Naive B cell (primary cell): ENCODE results near the gene CTNNA2. TPM values are rescaled to one million over a fixed set of nuclear protein-coding genes. Genes with fewer than 3 reads are reported as not detected.
A peak's percentile ranks its signal among the peaks of the same experiment; 100 is the strongest.

Experiments used
- ATAC-seq, 2 donors: fragments of 150-1000 bp; cut with Tn5 transposase; 2 replicates each; pipeline ENCODE4 v1.10.0; 2021; ENCODE audit warnings: low read depth in 2 of 2, mild to moderate bottlenecking in 2 of 2, moderate library complexity in 2 of 2
- DNase-seq: peaks from one replicate; pipeline ENCODE4 v3.0.0; 2022
- H3K27ac Mint-ChIP-seq, 6 donors: one replicate each; pipeline ENCODE4 v1.8.0; 2020 to 2022; ENCODE audit warnings: mild to moderate bottlenecking in 6 of 6, mixed read lengths in 6 of 6, moderate library complexity in 5 of 6, inconsistent platforms in 2 of 6
- H3K27me3 Mint-ChIP-seq, 3 donors: one replicate each; pipeline ENCODE4 v1.8.0; 2021 to 2022; ENCODE audit warnings: mixed read lengths in 3 of 3, mild to moderate bottlenecking in 1 of 3
- H3K36me3 Mint-ChIP-seq, 2 donors: one replicate each; pipeline ENCODE4 v1.8.0; 2020 to 2022; ENCODE audit warnings: mixed read lengths in 2 of 2, inconsistent platforms in 1 of 2, mild to moderate bottlenecking in 1 of 2
- H3K4me1 Mint-ChIP-seq, 3 donors: one replicate each; pipeline ENCODE4 v1.8.0; 2020 to 2022; ENCODE audit warnings: mixed read lengths in 3 of 3, inconsistent platforms in 1 of 3, mild to moderate bottlenecking in 1 of 3, moderate library complexity in 1 of 3
- H3K4me3 Mint-ChIP-seq, 8 donors: one replicate each; pipeline ENCODE4 v1.8.0; 2020 to 2022; ENCODE audit warnings: mild to moderate bottlenecking in 8 of 8, mixed read lengths in 8 of 8, moderate library complexity in 8 of 8, inconsistent platforms in 2 of 8
- H3K9me3 Mint-ChIP-seq, 7 donors: one replicate each; pipeline ENCODE4 v1.8.0; 2020 to 2022; ENCODE audit warnings: mixed read lengths in 7 of 7, mild to moderate bottlenecking in 5 of 7, inconsistent platforms in 2 of 7, moderate library complexity in 1 of 7
- polyA plus RNA-seq, 6 donors: library from polyadenylated mRNA; unstranded; fragments of 300-500 nt; fragmentation: Illumina TruSeq; gene quantifications; one replicate each; pipeline ENCODE4 v1.2.3, GENCODE V29; 2021; ENCODE audit warnings: low read depth in 6 of 6

CTNNA2 gene
- polyA plus RNA-seq, 6 donors from 2014 or later = not detected

DNA sequence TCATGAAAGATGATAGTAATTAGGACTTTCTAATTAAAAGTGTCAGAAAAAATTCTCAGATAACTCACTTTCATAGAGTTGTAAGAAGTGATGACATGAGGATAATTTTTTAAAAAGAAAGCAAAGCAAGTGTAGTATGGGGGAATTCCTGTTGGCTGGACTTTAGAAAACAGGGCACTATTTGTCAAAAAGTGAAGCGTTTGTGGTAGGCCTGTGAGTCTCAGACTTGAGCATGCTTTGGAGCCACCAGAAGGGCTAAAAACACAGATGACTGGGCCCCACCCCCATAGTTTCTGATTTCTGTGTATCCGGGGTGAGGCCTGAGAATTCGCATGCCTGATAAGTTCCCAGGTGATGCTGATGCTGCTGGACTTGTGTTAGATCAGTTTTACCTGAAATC lies 1014.3 kb downstream of the CTNNA2 start:
- no peak overlapping the region for H3K27ac Mint-ChIP-seq
- H3K4me1 Mint-ChIP-seq = no peaks in the 10 kb centered on the region
- no peak for ATAC-seq
- DNase-seq = no peak
- no peaks in the 10 kb centered on the region for H3K27me3 Mint-ChIP-seq
- H3K4me3 Mint-ChIP-seq = no peak overlapping the region
- H3K9me3 Mint-ChIP-seq = peaks cover 0 to 10% (median 2%) of the 10 kb centered on the region in 7 donors
- H3K36me3 Mint-ChIP-seq = no peaks in the 10 kb centered on the region

DNA sequence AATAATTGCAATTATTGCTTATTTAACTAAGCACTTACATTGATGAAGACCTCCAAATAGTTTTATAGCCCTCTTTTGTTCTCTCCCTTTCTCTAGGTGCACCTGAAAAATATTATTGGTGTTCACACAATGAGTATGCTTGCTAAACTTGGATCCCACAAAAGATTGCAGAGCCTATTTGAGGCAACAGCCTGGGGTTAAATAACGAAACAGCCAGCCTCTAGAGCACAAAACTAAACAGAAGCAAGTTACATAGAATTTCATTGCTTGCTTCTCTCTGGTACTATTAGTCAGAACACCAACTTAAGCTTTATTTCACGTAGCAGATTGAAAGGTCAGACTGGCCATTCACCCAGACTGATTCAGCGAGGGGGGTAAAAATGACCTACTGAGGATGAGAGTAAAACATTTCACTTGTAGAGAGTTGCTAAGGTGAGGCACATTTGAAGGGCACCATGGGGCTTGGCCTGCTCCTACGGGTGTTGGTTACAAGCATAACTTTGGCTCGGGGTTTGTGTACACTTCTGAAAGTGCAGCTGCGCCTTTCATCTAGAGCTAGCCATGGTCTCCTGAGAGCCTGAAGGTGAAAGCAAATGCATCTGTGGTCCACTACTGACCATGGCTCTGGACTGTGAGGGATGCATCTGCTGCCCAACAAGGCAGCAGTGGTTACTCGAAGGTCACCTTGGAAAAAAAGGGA lies 1016.8 kb downstream of the CTNNA2 start:
- Mint-ChIP-seq H3K27ac (no peak overlapping the region), H3K4me3 (no peak overlapping the region), H3K4me1 (no peaks in the 10 kb centered on the region), H3K9me3 (peaks cover 0 to 15% (median 2%) of the 10 kb centered on the region in 7 donors), H3K36me3 (no peaks in the 10 kb centered on the region), H3K27me3 (no peaks in the 10 kb centered on the region)
- ATAC-seq (no peak), DNase-seq (no peak)

DNA sequence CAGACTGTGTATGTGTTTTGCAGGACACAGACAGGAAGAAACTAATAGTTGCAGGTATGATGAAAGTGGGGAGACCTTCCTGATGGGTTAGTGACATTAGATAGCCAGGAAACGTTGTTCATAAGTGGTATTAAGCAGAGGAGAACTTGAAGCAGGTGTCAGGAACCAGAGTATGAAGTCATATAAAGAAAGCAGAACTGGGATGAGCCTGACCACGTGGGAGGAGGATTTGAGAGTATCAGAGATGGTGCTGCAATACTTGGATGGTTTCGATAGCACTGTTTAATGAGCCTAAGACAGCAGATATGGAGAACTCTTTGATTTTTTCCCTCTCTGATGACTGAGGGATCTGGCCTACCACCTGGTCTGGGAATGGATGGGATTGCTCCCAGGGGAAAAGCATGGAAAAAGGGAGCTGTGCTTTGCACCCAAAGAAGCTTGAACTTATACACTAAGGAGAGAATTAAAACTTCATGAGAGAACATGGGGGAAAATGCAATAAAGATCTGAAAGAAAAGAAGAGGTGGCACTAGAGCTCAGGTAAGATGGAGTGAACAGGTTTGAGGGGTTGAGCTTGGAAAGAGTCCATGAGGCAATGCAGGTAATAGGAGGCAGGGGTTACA lies 1017.7 kb downstream of the CTNNA2 start:
- DNase-seq = no peak
- Mint-ChIP-seq H3K27ac (no peak overlapping the region), H3K27me3 (no peaks in the 10 kb centered on the region), H3K4me3 (no peak overlapping the region), H3K4me1 (no peaks in the 10 kb centered on the region), H3K9me3 (peaks cover 0 to 15% (median 2%) of the 10 kb centered on the region in 7 donors), H3K36me3 (no peaks in the 10 kb centered on the region)
- no peak for ATAC-seq

DNA sequence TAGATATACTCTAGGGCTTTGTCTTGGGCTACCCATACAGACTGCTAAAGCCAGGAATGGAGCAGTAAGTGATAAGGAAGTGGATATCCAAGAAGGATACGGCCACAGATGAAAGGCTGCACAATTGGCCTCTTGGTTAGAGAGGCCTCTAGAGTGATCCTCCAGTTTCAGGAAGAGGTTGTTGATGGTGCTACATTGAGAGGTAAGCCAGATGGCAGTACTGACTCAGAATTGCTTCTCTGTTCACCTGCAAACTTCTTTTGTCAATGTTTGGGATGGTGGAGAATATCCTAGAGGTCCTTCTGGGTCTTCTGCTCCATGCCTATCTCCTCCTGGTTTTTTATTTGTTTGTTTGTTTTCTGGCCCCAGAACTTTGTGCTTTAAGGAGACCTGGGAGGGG lies 1018.5 kb downstream of the CTNNA2 start:
- H3K36me3 Mint-ChIP-seq = no peaks in the 10 kb centered on the region
- H3K4me3 Mint-ChIP-seq = no peak overlapping the region
- no peak for ATAC-seq
- no peak overlapping the region for H3K27ac Mint-ChIP-seq
- no peaks in the 10 kb centered on the region for H3K4me1 Mint-ChIP-seq
- no peaks in the 10 kb centered on the region for H3K27me3 Mint-ChIP-seq
- no peak for DNase-seq
- H3K9me3 Mint-ChIP-seq = peaks cover 0 to 15% (median 1%) of the 10 kb centered on the region in 7 donors

DNA sequence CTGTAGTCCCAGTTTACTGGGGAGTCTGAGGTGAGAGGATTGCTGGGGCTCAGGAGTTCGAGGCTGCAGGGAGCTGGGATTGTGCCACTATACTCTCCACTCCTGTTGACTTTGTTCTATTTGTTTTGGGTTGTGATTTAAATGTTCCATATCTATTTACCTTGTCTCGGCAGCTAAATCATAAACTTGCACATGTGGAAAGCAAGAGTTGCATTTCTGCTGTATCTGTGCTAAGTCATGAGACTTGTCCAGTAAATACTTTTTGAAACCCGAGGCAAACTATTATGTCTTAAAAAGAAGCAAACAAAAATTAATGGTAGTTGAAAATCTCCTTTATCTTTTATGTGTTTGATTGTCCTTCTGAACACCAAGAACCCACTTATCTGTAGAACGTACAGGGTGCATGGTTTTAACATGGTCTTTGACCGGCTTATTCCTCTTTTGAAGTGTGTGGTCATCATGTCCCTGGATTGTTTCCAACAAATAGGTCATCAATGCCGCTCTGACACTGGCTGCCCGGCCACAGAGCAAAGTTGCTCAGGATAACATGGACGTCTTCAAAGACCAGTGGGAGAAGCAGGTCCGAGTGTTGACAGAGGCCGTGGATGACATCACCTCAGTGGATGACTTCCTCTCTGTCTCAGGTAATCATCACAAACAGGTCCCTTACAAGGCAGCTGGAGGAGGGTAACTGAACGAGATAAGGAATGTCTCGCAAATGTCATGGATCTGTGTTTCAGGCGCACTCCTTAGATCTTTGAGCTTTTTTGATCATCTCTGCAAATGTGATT lies 1032.8 kb downstream of the CTNNA2 start:
- Mint-ChIP-seq H3K9me3 (peaks cover 2 to 11% (median 5%) of the 10 kb centered on the region in 7 donors), H3K36me3 (no peaks in the 10 kb centered on the region), H3K27me3 (no peaks in the 10 kb centered on the region), H3K27ac (no peak overlapping the region), H3K4me3 (peak overlapping the region in 1 of 8 donors; percentile 44), H3K4me1 (no peaks in the 10 kb centered on the region)
- no peak for DNase-seq
- ATAC-seq = no peak

DNA sequence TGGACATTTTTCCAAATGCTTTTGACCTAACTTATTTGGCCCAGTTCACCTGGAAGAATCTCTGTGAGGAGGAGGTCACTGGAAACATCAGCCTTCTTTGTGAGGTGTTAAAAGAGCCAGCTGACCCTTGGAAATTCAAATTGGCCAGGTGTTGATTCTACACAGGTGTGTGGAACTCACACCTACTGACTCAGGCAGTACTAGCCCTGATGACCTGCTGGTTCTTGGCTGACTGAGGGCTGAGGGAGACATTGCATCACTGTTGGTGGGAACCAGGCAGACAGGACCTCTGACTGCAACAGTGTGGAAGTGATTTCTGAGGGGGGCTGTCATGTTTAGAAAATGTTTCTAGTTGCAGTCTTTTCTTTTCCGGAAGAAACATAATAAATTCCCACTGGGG lies 1033.9 kb downstream of the CTNNA2 start:
- Mint-ChIP-seq H3K4me1 (no peaks in the 10 kb centered on the region), H3K27ac (no peak overlapping the region), H3K9me3 (peaks cover 0 to 11% (median 5%) of the 10 kb centered on the region in 7 donors), H3K4me3 (no peak overlapping the region), H3K36me3 (no peaks in the 10 kb centered on the region), H3K27me3 (no peaks in the 10 kb centered on the region)
- ATAC-seq (no peak), DNase-seq (no peak)

DNA sequence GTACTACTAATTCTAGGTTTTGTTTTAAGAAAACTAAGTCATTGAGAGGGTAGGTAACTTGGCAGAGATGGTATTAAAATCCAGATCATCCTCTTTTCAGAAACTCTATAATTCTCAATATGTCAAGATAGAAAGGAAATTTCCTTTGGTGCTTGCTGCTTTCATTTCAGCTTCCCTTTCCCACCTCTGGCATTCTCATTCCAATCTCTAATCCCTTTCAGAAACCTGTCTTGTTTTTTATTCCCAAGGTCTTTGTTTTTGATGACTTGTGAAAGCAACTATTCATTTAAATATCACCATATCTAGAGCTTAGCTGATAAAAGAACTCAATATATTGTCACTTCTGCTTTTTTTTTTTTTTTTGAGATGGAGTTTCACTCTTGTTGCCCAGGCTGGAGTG lies 1034.5 kb downstream of the CTNNA2 start:
- Mint-ChIP-seq H3K27ac (no peak overlapping the region), H3K4me1 (no peaks in the 10 kb centered on the region), H3K36me3 (no peaks in the 10 kb centered on the region), H3K4me3 (no peak overlapping the region), H3K9me3 (peaks cover 0 to 13% (median 4%) of the 10 kb centered on the region in 7 donors), H3K27me3 (no peaks in the 10 kb centered on the region)
- DNase-seq (no peak), ATAC-seq (no peak)

DNA sequence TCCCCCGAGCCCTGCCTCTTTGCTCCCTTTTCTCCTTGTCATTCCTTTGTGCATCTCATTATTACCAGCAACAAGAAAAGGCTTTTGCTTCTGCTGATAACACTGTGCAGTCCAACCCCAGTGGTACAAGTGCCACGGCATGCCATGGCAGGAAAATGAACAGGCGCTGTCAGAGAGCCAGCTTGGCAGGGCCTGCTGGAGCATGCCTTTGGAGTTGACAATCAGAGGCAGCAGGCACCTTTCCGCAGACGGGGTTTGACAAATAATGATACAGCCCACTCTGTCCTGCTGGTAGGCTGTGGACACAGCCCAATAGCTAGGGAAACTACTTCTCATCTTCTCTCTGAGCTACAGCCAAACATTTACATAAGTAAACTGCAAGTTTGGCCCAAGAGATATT lies 1035.6 kb downstream of the CTNNA2 start:
- ATAC-seq = no peak

DNA sequence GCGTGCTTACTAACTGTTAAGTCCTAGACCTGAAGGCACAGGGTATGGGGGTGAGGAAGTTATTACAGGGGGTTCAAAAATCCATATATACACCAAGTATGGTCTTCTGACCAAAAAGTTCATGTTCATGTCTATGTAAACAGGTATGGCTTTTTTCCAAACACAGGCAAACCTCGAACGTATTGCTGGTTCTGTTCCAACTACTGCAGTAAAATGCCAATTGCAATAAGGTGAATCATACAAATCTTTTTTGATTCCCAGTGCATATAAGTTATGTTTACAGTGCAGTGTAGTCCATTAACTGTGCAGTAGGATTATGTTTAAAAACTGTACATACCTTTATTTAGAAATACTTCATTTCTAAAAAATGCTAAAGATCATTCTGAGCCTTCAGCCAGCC lies 1037.0 kb downstream of the CTNNA2 start:
- no peaks in the 10 kb centered on the region for H3K4me1 Mint-ChIP-seq
- ATAC-seq (no peak), DNase-seq (no peak)
- no peaks in the 10 kb centered on the region for H3K36me3 Mint-ChIP-seq
- H3K27me3 Mint-ChIP-seq = no peaks in the 10 kb centered on the region
- no peak overlapping the region for H3K27ac Mint-ChIP-seq
- peaks cover 3 to 15% (median 4%) of the 10 kb centered on the region in 7 donors for H3K9me3 Mint-ChIP-seq
- H3K4me3 Mint-ChIP-seq = no peak overlapping the region

More for the DNA sequence above, 1035.6 kb downstream of the CTNNA2 start:
- no peaks in the 10 kb centered on the region for H3K27me3 Mint-ChIP-seq
- no peaks in the 10 kb centered on the region for H3K4me1 Mint-ChIP-seq
- H3K9me3 Mint-ChIP-seq = peaks cover 0 to 15% (median 4%) of the 10 kb centered on the region in 7 donors
- no peak for DNase-seq
- no peak overlapping the region for H3K4me3 Mint-ChIP-seq
- H3K36me3 Mint-ChIP-seq = no peaks in the 10 kb centered on the region
- no peak overlapping the region for H3K27ac Mint-ChIP-seq

DNA sequence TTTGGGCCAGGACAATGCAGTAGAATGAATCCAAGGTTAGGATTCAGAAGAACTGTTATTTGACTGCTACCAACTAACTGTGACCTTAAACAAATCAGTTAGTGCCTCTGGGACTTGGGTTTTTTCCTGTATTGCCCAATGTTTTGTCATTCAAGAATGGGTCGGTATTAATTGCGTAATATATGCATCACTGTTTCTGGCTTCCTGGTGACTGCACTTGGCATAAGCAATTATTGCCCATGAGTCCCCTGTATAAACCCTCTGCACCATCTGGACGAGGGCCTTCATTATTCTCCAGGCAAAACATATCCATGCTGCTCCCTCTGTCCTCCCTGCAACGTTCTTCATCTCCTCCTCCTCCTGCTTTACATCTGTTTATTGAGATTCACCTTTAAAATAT lies 1047.5 kb downstream of the CTNNA2 start:
- no peak overlapping the region for H3K4me3 Mint-ChIP-seq
- no peaks in the 10 kb centered on the region for H3K27me3 Mint-ChIP-seq
- no peaks in the 10 kb centered on the region for H3K36me3 Mint-ChIP-seq
- DNase-seq = no peak
- peak overlapping the region in 1 of 6 donors; percentile 16 for H3K27ac Mint-ChIP-seq
- no peaks in the 10 kb centered on the region for H3K4me1 Mint-ChIP-seq
- H3K9me3 Mint-ChIP-seq = peaks cover 2 to 17% (median 4%) of the 10 kb centered on the region in 7 donors
- ATAC-seq = no peak

DNA sequence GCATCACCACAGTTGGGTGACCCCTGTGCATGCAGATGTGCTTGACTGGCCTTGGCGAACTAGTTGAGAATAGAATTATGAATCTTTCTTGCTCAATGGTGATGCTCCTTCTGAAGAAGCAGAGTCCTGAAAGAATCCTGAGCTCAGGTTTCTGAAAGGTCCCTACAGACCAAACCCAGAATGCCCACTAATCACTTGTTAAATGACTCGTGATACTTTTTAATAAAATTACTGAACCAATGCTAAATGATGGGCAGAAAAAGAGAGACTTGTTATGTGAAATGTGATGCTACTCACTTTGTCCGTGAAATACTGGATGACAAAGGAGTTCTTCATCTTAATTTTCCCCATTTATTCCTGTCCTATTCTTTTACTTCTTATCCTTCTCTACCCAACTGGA lies 1055.2 kb downstream of the CTNNA2 start:
- Mint-ChIP-seq H3K4me3 (no peak overlapping the region), H3K27me3 (no peaks in the 10 kb centered on the region), H3K4me1 (no peaks in the 10 kb centered on the region), H3K9me3 (peaks cover 0 to 9% (median 4%) of the 10 kb centered on the region in 7 donors), H3K27ac (no peak overlapping the region), H3K36me3 (no peaks in the 10 kb centered on the region)
- no peak for ATAC-seq
- DNase-seq = no peak

DNA sequence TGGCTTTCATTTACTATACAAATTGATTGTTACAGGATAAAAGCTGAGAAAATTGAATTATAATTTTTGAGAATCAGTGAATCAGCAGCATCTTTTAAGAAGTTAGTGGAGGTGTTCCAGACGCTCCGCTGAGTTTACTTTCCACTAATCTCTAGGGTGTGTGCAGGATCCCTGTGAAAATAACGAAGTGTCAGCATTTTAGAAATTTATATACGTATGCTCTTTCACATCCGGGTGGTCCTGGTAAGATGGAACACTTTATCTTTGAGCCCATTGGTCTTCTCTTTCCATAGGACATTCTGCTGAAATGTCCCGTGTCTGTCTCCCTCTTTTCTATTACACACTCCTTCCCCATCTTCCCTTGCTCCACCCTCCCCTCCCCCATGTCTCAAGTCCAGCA lies 1060.3 kb downstream of the CTNNA2 start:
- Mint-ChIP-seq H3K27me3 (no peaks in the 10 kb centered on the region), H3K4me3 (no peak overlapping the region), H3K4me1 (no peaks in the 10 kb centered on the region), H3K36me3 (no peaks in the 10 kb centered on the region), H3K27ac (no peak overlapping the region), H3K9me3 (peaks cover 0 to 7% (median 4%) of the 10 kb centered on the region in 7 donors)
- DNase-seq = no peak
- no peak for ATAC-seq

DNA sequence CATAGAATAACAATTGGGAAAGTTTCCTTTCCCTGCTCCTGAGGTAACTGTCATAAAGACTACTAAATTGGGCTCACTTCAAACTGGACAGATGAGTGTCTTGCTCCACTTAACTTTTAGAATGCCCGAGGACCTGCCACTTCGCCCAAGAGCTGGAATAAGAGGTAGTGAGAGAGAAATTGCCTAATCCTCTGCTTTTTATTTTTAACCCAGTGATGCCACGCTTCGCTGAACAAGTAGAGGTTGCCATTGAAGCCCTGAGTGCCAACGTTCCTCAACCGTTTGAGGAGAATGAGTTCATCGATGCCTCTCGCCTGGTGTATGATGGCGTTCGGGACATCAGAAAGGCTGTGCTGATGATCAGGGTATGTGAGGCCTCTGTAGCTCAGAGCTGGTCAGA lies 1061.1 kb downstream of the CTNNA2 start:
- H3K27me3 Mint-ChIP-seq = no peaks in the 10 kb centered on the region
- DNase-seq = no peak

DNA sequence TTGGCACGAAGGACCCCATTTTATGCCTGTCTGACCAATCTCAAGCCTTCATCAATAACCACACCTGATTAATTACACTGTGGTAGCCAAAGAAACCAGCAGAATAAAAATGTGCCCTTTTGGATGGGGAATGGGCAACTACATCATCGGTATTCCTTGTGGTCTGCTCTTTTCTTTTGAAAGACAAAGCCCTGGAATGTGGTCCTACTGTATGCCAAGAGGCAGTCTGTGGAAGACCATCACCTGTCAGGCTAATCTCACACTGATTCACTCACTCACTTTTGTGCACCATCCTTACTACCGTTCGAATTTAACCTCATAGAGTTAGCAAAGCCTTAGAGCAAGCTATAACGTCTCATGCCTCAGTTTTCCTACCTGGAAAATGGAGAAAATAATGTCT lies 1066.9 kb downstream of the CTNNA2 start:
- DNase-seq = no peak
- H3K4me1 Mint-ChIP-seq = no peaks in the 10 kb centered on the region
- H3K36me3 Mint-ChIP-seq = no peaks in the 10 kb centered on the region
- H3K4me3 Mint-ChIP-seq = no peak overlapping the region
- no peaks in the 10 kb centered on the region for H3K27me3 Mint-ChIP-seq
- ATAC-seq = no peak
- H3K27ac Mint-ChIP-seq = no peak overlapping the region
- H3K9me3 Mint-ChIP-seq = peaks cover 0 to 6% (median 2%) of the 10 kb centered on the region in 7 donors

More for the DNA sequence above, 1061.1 kb downstream of the CTNNA2 start:
- H3K4me1 Mint-ChIP-seq = no peaks in the 10 kb centered on the region
- H3K36me3 Mint-ChIP-seq = no peaks in the 10 kb centered on the region
- ATAC-seq = no peak
- H3K27ac Mint-ChIP-seq = no peak overlapping the region
- H3K9me3 Mint-ChIP-seq = peaks cover 0 to 7% (median 4%) of the 10 kb centered on the region in 7 donors
- no peak overlapping the region for H3K4me3 Mint-ChIP-seq
